ENCODE measurements around the gene ARHGAP12. TPM values are rescaled to one million over a fixed set of nuclear protein-coding genes. Genes with fewer than 3 reads are reported as not detected.

The ARHGAP12 gene
- polyA plus RNA-seq, 1 of the 3 experiments (the other 2 are of a cell fraction): 8.6 TPM

DNA sequence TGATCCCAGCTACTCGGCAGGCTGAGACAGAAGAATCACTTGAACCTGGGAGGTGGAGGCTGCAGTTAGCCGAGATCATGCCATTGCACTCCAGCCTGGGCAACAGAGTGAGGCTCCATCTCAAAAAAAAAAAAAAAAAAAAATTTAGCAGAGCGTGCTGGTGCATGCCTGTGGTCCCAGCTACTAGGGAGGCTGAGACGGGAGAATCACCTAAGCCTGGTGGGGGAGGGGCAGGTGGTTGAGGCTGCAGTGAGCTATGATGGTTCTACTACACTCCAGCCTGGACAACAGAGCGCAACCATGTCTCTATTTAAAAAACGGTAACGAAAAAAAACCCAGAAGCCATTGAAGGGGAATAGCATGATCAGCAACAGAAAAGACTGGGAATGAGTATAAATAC is 89.9 kb downstream of the ARHGAP12 start:
- TF ChIP-seq, protein P1, sequence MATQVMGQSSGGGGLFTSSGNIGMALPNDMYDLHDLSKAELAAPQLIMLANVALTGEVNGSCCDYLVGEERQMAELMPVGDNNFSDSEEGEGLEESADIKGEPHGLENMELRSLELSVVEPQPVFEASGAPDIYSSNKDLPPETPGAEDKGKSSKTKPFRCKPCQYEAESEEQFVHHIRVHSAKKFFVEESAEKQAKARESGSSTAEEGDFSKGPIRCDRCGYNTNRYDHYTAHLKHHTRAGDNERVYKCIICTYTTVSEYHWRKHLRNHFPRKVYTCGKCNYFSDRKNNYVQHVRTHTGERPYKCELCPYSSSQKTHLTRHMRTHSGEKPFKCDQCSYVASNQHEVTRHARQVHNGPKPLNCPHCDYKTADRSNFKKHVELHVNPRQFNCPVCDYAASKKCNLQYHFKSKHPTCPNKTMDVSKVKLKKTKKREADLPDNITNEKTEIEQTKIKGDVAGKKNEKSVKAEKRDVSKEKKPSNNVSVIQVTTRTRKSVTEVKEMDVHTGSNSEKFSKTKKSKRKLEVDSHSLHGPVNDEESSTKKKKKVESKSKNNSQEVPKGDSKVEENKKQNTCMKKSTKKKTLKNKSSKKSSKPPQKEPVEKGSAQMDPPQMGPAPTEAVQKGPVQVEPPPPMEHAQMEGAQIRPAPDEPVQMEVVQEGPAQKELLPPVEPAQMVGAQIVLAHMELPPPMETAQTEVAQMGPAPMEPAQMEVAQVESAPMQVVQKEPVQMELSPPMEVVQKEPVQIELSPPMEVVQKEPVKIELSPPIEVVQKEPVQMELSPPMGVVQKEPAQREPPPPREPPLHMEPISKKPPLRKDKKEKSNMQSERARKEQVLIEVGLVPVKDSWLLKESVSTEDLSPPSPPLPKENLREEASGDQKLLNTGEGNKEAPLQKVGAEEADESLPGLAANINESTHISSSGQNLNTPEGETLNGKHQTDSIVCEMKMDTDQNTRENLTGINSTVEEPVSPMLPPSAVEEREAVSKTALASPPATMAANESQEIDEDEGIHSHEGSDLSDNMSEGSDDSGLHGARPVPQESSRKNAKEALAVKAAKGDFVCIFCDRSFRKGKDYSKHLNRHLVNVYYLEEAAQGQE (IDR thresholded peaks at IDR 0.05; ENCODE audit: low read depth, low read length): no peak
- TF ChIP-seq RAD21 (IDR thresholded peaks at IDR 0.05; ENCODE audit: low read length): no peak
- TF ChIP-seq RCOR1 (IDR thresholded peaks at IDR 0.05; ENCODE audit: low read length): no peak
- TF ChIP-seq, protein P2, sequence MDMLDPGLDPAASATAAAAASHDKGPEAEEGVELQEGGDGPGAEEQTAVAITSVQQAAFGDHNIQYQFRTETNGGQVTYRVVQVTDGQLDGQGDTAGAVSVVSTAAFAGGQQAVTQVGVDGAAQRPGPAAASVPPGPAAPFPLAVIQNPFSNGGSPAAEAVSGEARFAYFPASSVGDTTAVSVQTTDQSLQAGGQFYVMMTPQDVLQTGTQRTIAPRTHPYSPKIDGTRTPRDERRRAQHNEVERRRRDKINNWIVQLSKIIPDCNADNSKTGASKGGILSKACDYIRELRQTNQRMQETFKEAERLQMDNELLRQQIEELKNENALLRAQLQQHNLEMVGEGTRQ (IDR thresholded peaks at IDR 0.05; ENCODE audit: borderline replicate concordance, low read depth, low read length): no peak
- no peak for TF ChIP-seq YY1 (IDR thresholded peaks at IDR 0.05; ENCODE audit: low read depth)
- no peak for TF ChIP-seq TCF12 (IDR thresholded peaks at IDR 0.05)
- no peak for TF ChIP-seq NFIC (IDR thresholded peaks at IDR 0.05; ENCODE audit: borderline replicate concordance)
- TF ChIP-seq, protein P3, sequence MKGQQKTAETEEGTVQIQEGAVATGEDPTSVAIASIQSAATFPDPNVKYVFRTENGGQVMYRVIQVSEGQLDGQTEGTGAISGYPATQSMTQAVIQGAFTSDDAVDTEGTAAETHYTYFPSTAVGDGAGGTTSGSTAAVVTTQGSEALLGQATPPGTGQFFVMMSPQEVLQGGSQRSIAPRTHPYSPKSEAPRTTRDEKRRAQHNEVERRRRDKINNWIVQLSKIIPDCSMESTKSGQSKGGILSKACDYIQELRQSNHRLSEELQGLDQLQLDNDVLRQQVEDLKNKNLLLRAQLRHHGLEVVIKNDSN (IDR thresholded peaks at IDR 0.05; ENCODE audit: borderline replicate concordance, low read depth): no peak
- TF ChIP-seq GABPA (IDR thresholded peaks at IDR 0.05; ENCODE audit: low read depth): no peak
- TF ChIP-seq NRF1 (IDR thresholded peaks at IDR 0.05; ENCODE audit: low read depth, low read length): no peak
- TF ChIP-seq TEAD4 (IDR thresholded peaks at IDR 0.05; ENCODE audit: borderline replicate concordance, insufficient read depth): no peak
- TF ChIP-seq JUND (IDR thresholded peaks at IDR 0.05): no peak
- no peak for TF ChIP-seq EP300 (IDR thresholded peaks at IDR 0.05; ENCODE audit: borderline replicate concordance in 1 of 2, low read depth in 1 of 2, low read length in 1 of 2)
- no peaks in the 10 kb centered on the region for H3K9me3 ChIP-seq
- H3K4me2 ChIP-seq: no peak overlapping the region
- H3K36me3 ChIP-seq (replicated peaks in 1 of 2; ENCODE audit: control insufficient read depth in 1 of 2, insufficient read depth in 2 of 2, low read length in 1 of 2): peaks cover 18 to 36% of the 10 kb centered on the region in 2 experiments
- no peak overlapping the region for H3K4me3 ChIP-seq (ENCODE audit: low read depth in 2 of 2, low read length in 1 of 2)
- ChIA-PET CTCF (interaction anchor here (1.1 to 1.7 kb wide), 3 partner anchors 13 to 166 kb away, joined by 3 to 6 read pairs (median 3); no protein-coding TSS in a partner anchor), POLR2A (no interaction called here)
- no peaks in the 10 kb centered on the region for H3K79me2 ChIP-seq (ENCODE audit: insufficient read depth)
- H3K27me3 ChIP-seq (ENCODE audit: insufficient read depth): no peaks in the 10 kb centered on the region
- H2AFZ ChIP-seq (ENCODE audit: low read depth): no peak overlapping the region
- H4K20me1 ChIP-seq (ENCODE audit: insufficient read depth): no peaks in the 10 kb centered on the region
- H3K27ac ChIP-seq (ENCODE audit: low read depth in 2 of 2, low read length in 1 of 2): no peak overlapping the region
- H3K4me1 ChIP-seq (ENCODE audit: control insufficient read depth in 1 of 2, insufficient read depth in 2 of 2, low read depth in 1 of 2, low read length in 1 of 2): no peaks in the 10 kb centered on the region; a peak in 2 of 4 replicates
- WGBS (ENCODE audit: low lambda C conversion rate): 98% methylated on average over 7 of the region's 7 CpGs
- H3K9me2 ChIP-seq: no peaks in the 10 kb centered on the region
- no peak overlapping the region for H3K9ac ChIP-seq
- DNase-seq: no peak
- H3F3A ChIP-seq (replicated peaks; ENCODE audit: insufficient read depth): peaks cover 6% of the 10 kb centered on the region

DNA sequence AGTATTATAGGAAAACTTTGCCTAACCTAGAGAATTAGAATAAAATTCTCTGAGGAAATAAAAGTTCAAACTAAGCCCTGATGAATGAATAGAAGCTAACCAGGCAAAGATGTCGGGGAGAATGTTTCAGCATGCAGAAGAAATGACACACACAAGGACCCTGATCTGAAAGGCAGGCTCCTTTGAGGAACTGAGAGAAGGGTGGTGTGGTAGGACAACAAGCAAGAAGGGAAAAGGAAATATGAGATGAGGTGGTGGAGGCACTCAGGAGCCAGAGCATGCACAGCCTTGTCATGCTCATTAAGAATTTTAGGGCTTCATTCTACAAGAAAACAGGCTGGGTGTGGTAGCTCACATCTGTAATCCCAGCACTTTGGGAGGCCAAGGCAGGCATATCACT is 90.6 kb downstream of the ARHGAP12 start:
- H4K20me1 ChIP-seq (ENCODE audit: insufficient read depth): no peaks in the 10 kb centered on the region
- H3K27me3 ChIP-seq (ENCODE audit: insufficient read depth): no peaks in the 10 kb centered on the region
- no peak overlapping the region for H3K9ac ChIP-seq
- H3K27ac ChIP-seq (ENCODE audit: low read depth in 2 of 2, low read length in 1 of 2): no peak overlapping the region
- H3K4me2 ChIP-seq: no peak overlapping the region
- peaks cover 0 to under 1% of the 10 kb centered on the region in 2 experiments; a peak in 3 of 4 replicates for H3K4me1 ChIP-seq (ENCODE audit: control insufficient read depth in 1 of 2, insufficient read depth in 2 of 2, low read depth in 1 of 2, low read length in 1 of 2)
- POLR2A ChIA-PET: no interaction called here
- WGBS (ENCODE audit: low lambda C conversion rate): 95% methylated on average over 1 of the region's 1 CpG
- peaks cover 6% of the 10 kb centered on the region for H3F3A ChIP-seq (replicated peaks; ENCODE audit: insufficient read depth)
- no peak overlapping the region for H2AFZ ChIP-seq (ENCODE audit: low read depth)
- H3K9me3 ChIP-seq: no peaks in the 10 kb centered on the region
- H3K4me3 ChIP-seq (ENCODE audit: low read depth in 2 of 2, low read length in 1 of 2): no peak overlapping the region
- no peak for DNase-seq
- H3K79me2 ChIP-seq (ENCODE audit: insufficient read depth): no peaks in the 10 kb centered on the region
- H3K36me3 ChIP-seq (replicated peaks in 1 of 2; ENCODE audit: control insufficient read depth in 1 of 2, insufficient read depth in 2 of 2, low read length in 1 of 2): peaks cover 18 to 36% of the 10 kb centered on the region in 2 experiments
- no peaks in the 10 kb centered on the region for H3K9me2 ChIP-seq
- CTCF ChIA-PET: interaction anchor here (1.0 to 1.7 kb wide), 2 partner anchors 24 kb away, joined by 3 to 6 read pairs; no protein-coding TSS in a partner anchor
- TF ChIP-seq, protein P4, sequence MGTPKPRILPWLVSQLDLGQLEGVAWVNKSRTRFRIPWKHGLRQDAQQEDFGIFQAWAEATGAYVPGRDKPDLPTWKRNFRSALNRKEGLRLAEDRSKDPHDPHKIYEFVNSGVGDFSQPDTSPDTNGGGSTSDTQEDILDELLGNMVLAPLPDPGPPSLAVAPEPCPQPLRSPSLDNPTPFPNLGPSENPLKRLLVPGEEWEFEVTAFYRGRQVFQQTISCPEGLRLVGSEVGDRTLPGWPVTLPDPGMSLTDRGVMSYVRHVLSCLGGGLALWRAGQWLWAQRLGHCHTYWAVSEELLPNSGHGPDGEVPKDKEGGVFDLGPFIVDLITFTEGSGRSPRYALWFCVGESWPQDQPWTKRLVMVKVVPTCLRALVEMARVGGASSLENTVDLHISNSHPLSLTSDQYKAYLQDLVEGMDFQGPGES (IDR thresholded peaks at IDR 0.05; ENCODE audit: low read depth, low read length): no peak
- no peak for TF ChIP-seq JUND (IDR thresholded peaks at IDR 0.05)
- TF ChIP-seq EZH2phosphoT487 (IDR thresholded peaks at IDR 0.05; ENCODE audit: borderline replicate concordance, low read depth): no peak
- TF ChIP-seq, protein P5, sequence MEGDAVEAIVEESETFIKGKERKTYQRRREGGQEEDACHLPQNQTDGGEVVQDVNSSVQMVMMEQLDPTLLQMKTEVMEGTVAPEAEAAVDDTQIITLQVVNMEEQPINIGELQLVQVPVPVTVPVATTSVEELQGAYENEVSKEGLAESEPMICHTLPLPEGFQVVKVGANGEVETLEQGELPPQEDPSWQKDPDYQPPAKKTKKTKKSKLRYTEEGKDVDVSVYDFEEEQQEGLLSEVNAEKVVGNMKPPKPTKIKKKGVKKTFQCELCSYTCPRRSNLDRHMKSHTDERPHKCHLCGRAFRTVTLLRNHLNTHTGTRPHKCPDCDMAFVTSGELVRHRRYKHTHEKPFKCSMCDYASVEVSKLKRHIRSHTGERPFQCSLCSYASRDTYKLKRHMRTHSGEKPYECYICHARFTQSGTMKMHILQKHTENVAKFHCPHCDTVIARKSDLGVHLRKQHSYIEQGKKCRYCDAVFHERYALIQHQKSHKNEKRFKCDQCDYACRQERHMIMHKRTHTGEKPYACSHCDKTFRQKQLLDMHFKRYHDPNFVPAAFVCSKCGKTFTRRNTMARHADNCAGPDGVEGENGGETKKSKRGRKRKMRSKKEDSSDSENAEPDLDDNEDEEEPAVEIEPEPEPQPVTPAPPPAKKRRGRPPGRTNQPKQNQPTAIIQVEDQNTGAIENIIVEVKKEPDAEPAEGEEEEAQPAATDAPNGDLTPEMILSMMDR (IDR thresholded peaks at IDR 0.05): no peak
- TF ChIP-seq TEAD4 (IDR thresholded peaks at IDR 0.05; ENCODE audit: borderline replicate concordance, insufficient read depth): no peak
- TF ChIP-seq, protein P2 (IDR thresholded peaks at IDR 0.05; ENCODE audit: borderline replicate concordance, low read depth, low read length): no peak
- TF ChIP-seq SMC3 (IDR thresholded peaks at IDR 0.05; ENCODE audit: low read depth, low read length): no peak
- TF ChIP-seq NRF1 (IDR thresholded peaks at IDR 0.05; ENCODE audit: low read depth, low read length): no peak
- TF ChIP-seq GABPA (IDR thresholded peaks at IDR 0.05; ENCODE audit: low read depth): no peak
- TF ChIP-seq GATA2 (CRISPR knock-in tag; IDR thresholded peaks at IDR 0.05): no peak
- no peak for TF ChIP-seq TCF12 (IDR thresholded peaks at IDR 0.05)
